T-helper 22 cell (primary cell): ENCODE data around the gene KRT1.

Experiments used
- DNase-seq: peaks from one replicate; pipeline ENCODE4 v3.0.0-alpha.2; 2020; ENCODE audit warnings: low read depth

Gene KRT1

DNA sequence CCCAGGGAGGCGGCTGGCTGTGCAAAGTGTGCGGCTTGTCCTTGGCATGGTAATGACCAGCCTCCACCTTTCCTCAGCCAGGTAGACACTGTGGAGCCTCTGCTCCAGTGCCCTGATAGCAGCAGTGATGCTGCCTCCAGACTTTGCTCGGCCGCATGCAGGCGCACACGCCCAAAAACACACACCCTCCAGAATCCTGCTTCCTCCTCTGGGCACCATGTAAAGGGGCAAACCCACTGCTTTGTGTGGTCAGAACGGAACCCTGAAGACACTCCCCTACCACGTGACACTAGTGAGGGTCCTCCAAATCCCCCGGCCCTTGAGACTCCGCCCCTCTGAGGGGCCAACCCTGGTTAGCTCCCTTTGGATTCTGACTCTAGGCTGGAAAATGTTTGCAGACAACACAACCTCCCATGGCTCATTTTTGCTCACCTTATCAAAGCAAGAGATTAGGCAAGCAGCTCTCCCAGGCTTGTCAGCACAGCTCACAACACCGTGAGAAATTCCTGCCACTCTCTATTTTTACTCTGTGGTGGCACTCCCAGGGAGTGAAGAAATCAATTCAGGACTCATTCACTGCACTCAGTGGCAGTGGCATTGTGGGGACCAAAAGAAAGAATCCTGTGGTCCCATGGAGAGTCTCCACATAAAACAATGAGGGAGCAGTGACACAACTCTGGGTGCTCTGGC is 18.6 kb upstream of the KRT1 start:
- no peak for DNase-seq

GRCh38 chr12:52697058-52697582 is 16.9 kb upstream of the KRT1 start:
- DNase-seq: no peak

GRCh38 chr12:52696588-52696987 is 16.4 kb upstream of the KRT1 start:
- DNase-seq: no peak

DNA sequence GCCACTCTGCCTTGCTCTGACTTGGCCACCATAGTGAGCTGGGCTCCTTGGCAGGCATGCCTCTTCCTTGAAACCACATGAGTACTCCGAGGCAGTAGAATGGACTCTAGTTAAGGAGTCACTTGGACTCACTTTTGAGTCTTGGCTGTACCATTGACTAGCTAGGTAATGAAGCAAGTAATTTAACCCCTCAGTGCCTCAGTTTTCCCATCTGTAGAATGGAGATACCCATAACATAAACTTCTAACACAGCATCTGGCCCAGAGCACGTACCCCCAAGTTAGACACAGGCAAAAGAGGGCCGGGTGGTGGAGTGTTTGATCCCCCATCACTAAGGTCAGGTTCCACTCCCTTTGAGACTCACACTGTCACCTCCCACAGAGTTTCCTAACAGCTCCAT is 14.8 kb upstream of the KRT1 start:
- DNase-seq: no peak

DNA sequence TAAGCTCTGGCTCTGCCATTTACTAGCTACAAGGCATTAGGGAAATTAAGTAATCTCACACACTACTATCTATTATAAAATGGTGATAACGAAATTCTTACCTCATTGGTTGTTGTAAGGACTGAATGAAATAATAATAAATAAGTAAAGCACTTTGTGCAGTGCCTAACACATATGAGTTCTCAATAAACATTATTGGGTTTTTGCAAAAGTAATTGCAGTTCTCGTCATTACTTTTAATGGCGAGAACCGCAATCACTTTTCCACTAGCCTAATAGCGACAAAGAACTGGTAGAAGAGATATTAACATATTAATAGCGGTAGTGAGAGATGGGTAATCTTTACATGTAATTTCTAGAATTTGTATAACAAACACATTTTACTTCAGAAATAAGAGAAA is 13.9 kb upstream of the KRT1 start:
- DNase-seq: no peak

DNA sequence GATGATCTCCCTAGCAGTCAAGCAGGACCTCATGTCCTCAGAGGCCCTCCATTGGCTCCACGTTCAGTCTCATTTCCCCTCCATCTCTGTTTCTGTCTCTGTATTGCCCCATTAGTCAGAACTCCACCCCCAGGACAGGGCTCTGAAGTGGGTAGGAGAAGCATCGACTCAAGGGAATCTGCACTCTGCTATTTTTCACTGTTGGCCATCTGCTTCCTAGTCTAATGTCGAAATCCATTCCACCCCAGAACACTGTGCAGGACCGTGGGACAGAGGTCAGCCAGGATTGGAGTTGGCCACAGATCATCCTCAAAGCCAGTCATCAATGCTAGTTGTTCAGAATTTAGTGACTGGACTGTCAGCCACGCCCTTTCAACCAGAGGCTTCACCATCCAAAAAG is 13.1 kb upstream of the KRT1 start:
- DNase-seq: no peak

GRCh38 chr12:52692254-52692653 is 12.0 kb upstream of the KRT1 start:
- DNase-seq: no peak

GRCh38 chr12:52691841-52692150 is 11.6 kb upstream of the KRT1 start:
- DNase-seq: no peak

GRCh38 chr12:52691076-52691840 is 11.1 kb upstream of the KRT1 start:
- no peak for DNase-seq

- DNase-seq: no peak
Measured at GRCh38 chr12:52690351-52691075, 10.3 kb upstream of the KRT1 start.

DNA sequence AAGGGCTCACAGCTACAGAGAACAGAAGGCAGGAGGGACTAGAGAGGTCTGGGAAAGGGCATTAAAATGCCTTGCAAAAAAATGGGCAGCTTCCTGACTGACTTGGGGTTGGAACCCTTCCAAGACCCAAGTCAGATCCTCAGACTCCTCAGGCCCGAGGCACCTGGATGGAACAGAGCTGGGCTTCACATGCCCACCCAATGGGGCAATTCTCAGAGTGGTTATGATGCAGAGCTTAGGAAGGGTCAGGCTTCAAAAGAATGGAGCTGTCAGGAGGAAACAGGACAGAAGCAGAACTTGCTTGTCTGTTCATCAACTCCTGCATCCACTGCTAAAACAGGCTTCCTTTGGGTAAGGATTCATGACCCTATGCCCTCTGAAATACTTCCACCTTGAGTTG is 9.7 kb upstream of the KRT1 start:
- DNase-seq: no peak

DNA sequence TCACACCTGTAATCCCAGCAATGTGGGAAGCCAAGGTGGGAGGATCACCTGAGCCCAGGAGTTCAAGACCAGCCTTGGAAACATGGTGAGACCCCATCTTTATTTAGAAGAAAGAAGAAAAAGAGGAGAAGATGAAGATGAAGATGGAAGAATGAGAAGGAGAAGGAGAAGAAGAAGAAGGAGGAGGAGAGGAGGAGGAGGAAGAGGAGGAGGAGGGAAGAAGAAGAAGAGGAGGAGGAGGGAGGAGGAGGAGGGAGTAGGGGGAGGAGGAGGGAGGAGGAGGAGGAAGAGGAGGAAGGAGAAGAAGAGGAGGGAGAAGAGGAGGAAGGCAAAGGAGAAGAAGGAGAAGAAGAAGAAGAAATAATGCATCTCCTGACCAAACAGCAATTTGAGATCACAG is 9.0 kb upstream of the KRT1 start:
- DNase-seq: no peak

DNA sequence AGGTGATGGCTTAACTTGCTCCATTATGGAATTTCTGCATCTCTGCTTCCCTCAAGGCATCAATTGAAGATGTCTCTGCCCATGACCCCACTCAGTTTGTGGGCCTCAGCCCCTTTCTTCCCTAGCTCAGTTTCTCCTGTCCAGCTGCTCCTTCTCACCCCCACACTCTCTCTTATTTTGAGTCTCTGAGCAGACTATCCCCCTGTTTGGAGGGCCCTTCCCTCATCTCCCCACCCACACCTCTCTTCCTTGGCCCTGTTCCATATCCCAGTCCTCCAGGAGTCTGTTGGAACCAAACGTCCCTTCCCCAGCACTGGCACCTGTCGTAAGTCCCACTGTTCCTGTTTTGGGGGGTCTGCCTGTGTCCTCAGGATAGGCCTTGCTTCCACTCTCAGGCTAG is 8.3 kb upstream of the KRT1 start:
- no peak for DNase-seq

GRCh38 chr12:52687497-52688385 is 7.5 kb upstream of the KRT1 start:
- no peak for DNase-seq

DNA sequence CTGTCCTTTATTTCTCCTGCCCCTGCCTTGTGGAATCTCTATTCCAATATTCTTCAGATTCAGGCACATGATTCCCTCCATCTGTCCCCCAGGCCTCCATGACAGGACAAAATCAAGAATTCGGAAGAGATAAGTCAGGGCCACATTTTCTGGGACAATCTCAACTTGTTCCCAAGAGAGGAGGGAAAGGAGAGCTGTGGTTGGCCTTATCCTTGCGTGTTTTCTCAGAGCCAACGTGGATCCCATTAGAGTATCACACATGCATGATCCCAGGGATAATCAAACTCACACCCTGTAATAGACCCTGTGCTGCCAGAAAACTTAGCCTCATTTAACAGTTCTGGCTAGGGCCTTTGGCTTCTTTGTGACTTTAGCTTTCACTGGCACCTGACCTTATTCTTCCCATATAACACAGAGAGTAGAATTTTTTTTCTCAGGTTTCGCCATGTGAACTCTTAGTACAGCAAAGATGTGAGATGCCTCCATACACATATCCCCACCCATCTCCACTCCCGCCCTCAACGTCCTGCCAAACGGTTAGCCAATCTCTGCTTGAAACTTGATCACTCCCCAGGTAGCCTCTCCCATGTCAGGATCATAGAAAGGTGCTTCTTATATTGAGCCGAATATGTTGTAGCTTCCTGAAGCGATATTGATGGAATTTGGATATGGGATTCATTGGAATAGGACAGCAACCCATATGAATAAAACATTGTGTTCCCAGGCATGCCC is 6.7 kb upstream of the KRT1 start:
- no peak for DNase-seq

GRCh38 chr12:52686063-52686462 is 5.9 kb upstream of the KRT1 start:
- DNase-seq: no peak

GRCh38 chr12:52685406-52685890 is 5.2 kb upstream of the KRT1 start:
- no peak for DNase-seq

GRCh38 chr12:52684431-52684830 is 4.2 kb upstream of the KRT1 start:
- no peak for DNase-seq

GRCh38 chr12:52683575-52684300 is 3.5 kb upstream of the KRT1 start:
- no peak for DNase-seq

GRCh38 chr12:52682938-52683574 is 2.8 kb upstream of the KRT1 start:
- DNase-seq: no peak
